ENCODE data around the gene SFR1.

The SFR1 gene

DNA sequence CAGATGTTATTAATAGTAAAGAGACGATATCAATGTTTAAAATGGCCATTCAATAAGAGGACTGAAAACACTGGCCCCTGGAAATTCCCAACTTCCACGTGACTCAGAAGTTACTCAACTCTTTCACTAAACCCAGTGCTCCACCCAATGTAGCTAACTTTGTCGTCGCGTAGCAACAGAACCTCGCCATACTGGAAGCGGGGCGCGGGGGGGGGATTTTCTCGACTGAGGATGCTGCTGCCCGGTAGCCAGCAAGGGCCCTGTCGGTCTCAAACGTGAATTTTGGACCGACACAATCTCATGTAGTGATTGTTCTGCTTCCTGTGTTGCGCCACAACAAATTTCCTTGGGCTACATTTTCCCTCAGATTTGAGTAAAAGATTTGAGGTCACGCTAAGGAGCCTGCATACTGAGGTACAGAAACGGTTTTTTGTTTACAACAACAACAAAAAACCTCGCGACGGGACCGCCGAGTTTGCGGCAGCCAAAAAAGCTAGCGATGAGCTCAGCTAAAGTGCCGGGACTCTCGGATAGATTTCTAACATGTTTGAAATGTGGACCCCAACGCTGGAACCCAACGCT, 977 bp upstream of the SFR1 start:
- TF ChIP-seq, protein P1, sequence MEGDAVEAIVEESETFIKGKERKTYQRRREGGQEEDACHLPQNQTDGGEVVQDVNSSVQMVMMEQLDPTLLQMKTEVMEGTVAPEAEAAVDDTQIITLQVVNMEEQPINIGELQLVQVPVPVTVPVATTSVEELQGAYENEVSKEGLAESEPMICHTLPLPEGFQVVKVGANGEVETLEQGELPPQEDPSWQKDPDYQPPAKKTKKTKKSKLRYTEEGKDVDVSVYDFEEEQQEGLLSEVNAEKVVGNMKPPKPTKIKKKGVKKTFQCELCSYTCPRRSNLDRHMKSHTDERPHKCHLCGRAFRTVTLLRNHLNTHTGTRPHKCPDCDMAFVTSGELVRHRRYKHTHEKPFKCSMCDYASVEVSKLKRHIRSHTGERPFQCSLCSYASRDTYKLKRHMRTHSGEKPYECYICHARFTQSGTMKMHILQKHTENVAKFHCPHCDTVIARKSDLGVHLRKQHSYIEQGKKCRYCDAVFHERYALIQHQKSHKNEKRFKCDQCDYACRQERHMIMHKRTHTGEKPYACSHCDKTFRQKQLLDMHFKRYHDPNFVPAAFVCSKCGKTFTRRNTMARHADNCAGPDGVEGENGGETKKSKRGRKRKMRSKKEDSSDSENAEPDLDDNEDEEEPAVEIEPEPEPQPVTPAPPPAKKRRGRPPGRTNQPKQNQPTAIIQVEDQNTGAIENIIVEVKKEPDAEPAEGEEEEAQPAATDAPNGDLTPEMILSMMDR (IDR thresholded peaks at IDR 0.05; ENCODE audit: insufficient read depth, low read length), result no peak
- TF ChIP-seq, protein P2, sequence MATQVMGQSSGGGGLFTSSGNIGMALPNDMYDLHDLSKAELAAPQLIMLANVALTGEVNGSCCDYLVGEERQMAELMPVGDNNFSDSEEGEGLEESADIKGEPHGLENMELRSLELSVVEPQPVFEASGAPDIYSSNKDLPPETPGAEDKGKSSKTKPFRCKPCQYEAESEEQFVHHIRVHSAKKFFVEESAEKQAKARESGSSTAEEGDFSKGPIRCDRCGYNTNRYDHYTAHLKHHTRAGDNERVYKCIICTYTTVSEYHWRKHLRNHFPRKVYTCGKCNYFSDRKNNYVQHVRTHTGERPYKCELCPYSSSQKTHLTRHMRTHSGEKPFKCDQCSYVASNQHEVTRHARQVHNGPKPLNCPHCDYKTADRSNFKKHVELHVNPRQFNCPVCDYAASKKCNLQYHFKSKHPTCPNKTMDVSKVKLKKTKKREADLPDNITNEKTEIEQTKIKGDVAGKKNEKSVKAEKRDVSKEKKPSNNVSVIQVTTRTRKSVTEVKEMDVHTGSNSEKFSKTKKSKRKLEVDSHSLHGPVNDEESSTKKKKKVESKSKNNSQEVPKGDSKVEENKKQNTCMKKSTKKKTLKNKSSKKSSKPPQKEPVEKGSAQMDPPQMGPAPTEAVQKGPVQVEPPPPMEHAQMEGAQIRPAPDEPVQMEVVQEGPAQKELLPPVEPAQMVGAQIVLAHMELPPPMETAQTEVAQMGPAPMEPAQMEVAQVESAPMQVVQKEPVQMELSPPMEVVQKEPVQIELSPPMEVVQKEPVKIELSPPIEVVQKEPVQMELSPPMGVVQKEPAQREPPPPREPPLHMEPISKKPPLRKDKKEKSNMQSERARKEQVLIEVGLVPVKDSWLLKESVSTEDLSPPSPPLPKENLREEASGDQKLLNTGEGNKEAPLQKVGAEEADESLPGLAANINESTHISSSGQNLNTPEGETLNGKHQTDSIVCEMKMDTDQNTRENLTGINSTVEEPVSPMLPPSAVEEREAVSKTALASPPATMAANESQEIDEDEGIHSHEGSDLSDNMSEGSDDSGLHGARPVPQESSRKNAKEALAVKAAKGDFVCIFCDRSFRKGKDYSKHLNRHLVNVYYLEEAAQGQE (IDR thresholded peaks at IDR 0.05; ENCODE audit: insufficient replicate concordance, low read depth), result no peak
- TF ChIP-seq GABPA (IDR thresholded peaks at IDR 0.05; ENCODE audit: low read depth) (no peak), SPI1 (IDR thresholded peaks at IDR 0.05; ENCODE audit: borderline replicate concordance, low read depth) (no peak)
- DNase-seq (ENCODE audit: low read depth in 1 of 2, low spot score in 1 of 2), result peak; percentile 73 to 80
- Histone ChIP-seq H3K27me3 (ENCODE audit: insufficient read depth, poor library complexity, severe bottlenecking) (no peaks in the 10 kb centered on the region), H3K27ac (replicated peaks) (peak overlapping the region; percentile 98), H3K4me3 (replicated peaks; ENCODE audit: insufficient read depth, low read length) (peak overlapping the region; percentile 42)

DNA sequence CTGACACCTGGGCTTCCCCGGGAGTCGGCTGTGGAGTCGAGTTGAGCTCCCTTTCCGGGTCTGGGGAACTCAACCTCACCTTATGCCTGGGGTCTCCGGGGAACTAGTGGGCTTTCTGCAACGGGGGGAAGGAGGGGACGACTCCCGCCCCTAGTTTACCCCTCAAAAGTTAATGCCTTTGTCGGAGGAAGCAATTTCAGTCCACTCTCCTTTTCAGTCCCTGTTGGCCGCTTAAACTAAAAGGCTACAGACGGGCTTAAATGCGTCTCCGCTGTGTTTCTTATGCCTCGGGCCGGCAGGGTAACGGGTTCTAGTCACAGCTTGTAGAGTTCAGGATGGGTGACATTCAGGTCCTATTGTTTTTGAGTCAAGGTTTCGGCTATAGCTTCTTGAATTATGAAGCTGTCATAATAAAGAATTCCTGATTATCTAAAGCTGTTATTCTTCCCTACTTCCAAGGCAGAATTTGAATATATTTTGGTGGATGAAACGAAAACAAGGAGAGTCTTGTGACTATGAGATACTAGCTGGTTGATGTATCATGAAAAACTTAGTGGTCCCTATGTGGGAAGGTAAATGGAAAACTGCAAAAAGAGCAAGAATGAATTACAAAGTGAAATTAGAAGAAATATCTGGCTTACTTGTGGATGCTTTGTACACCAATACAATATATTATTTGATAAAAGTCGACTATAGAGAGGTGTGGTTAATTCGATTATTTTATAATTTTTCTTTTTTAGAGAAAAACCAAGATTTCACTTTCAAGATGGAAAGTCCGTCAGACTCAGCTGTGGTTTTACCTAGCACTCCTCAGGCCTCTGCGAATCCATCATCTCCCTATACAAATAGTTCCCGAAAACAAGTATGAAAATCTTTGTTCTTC, 495 bp downstream of the SFR1 start:
- Histone ChIP-seq H3K4me3 (replicated peaks; ENCODE audit: insufficient read depth, low read length) (peak overlapping the region; percentile 85), H3K27ac (replicated peaks) (peak overlapping the region; percentile 91), H3K27me3 (ENCODE audit: insufficient read depth, poor library complexity, severe bottlenecking) (no peaks in the 10 kb centered on the region)
- peak in 1 of 2 experiments; percentile 14 for DNase-seq (ENCODE audit: low read depth in 1 of 2, low spot score in 1 of 2)
- TF ChIP-seq, protein P2 (IDR thresholded peaks at IDR 0.05; ENCODE audit: insufficient replicate concordance, low read depth), result peak; percentile 75
- TF ChIP-seq SPI1 (IDR thresholded peaks at IDR 0.05; ENCODE audit: borderline replicate concordance, low read depth), result no peak

DNA sequence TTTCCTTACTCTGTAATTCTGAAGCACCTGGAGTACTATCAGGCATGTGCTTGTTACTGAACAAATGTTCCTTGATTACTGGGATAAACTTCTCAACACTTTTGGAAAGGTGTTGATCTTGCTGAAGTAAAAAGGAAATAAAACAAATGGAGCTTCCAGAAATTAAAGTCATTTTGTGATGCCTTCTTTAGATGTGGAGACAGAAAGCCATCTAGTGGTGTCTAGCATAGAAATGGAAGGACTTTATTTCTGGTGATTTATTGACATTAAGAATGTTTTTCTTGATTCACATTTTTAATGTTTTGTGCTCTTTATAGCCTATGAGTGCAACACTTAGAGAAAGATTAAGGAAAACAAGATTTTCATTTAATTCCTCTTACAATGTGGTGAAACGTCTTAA, 1.4 kb downstream of the SFR1 start:
- Histone ChIP-seq H3K27ac (replicated peaks) (no peak overlapping the region), H3K4me3 (replicated peaks; ENCODE audit: insufficient read depth, low read length) (no peak overlapping the region), H3K27me3 (ENCODE audit: insufficient read depth, poor library complexity, severe bottlenecking) (no peaks in the 10 kb centered on the region)
- no peak for TF ChIP-seq POLR2AphosphoS5 (IDR thresholded peaks at IDR 0.05; ENCODE audit: low read depth)
- TF ChIP-seq, protein P2 (IDR thresholded peaks at IDR 0.05; ENCODE audit: insufficient replicate concordance, low read depth), result no peak
- no peak for TF ChIP-seq SPI1 (IDR thresholded peaks at IDR 0.05; ENCODE audit: borderline replicate concordance, low read depth)
- no peak for TF ChIP-seq GABPA (IDR thresholded peaks at IDR 0.05; ENCODE audit: low read depth)
- TF ChIP-seq, protein P1 (IDR thresholded peaks at IDR 0.05; ENCODE audit: insufficient read depth, low read length), result no peak
- DNase-seq (ENCODE audit: low read depth in 1 of 2, low spot score in 1 of 2), result no peak
